NCI-H2227 treated with DMSO at 0.1 percent for 48 hours (cell line): ENCODE data around the gene ANKRD39.
A peak's percentile ranks its signal among the peaks of the same experiment; 100 is the strongest.
"Not testable (repeated sequence)": the region's sequence is repeated elsewhere in the genome, so short reads cannot be mapped to it uniquely, and the experiment has no call there.

Experiments
- DNase-seq: peaks from one replicate; lab custom pipeline; 2025; lab: John Stamatoyannopoulos, UW

ANKRD39 gene

GRCh38 chr2:96857667-96858372 lies at the start of gene ANKRD39:
TSS of gene ANKRD39 (minus strand) at chr2:96858016. CDS start at chr2:96857987, 29 bp downstream.
- DNase-seq, result peak; percentile 99

- DNase-seq, result no peak
Measured at GRCh38 chr2:96906729-96907114, 48.9 kb upstream of the ANKRD39 start.

GRCh38 chr2:96903815-96904214 lies 46.0 kb upstream of the ANKRD39 start:
- DNase-seq, result no peak

GRCh38 chr2:96903318-96903717 lies 45.5 kb upstream of the ANKRD39 start:
- DNase-seq, result no peak

GRCh38 chr2:96900237-96900636 lies 42.4 kb upstream of the ANKRD39 start:
- no peak for DNase-seq

- no peak for DNase-seq
Measured at GRCh38 chr2:96899413-96899741, 41.6 kb upstream of the ANKRD39 start.

- no peak for DNase-seq
Measured at GRCh38 chr2:96898641-96899412, 41.0 kb upstream of the ANKRD39 start.

- DNase-seq, result no peak
Measured at GRCh38 chr2:96898135-96898505, 40.3 kb upstream of the ANKRD39 start.

GRCh38 chr2:96897491-96898134 lies 39.8 kb upstream of the ANKRD39 start:
- DNase-seq, result no peak

GRCh38 chr2:96895746-96896651 lies 38.2 kb upstream of the ANKRD39 start:
- no peak for DNase-seq

GRCh38 chr2:96895032-96895745 lies 37.4 kb upstream of the ANKRD39 start:
- no peak for DNase-seq

- DNase-seq, result no peak
Measured at GRCh38 chr2:96894151-96894531, 36.3 kb upstream of the ANKRD39 start.

GRCh38 chr2:96893289-96894150 lies 35.7 kb upstream of the ANKRD39 start:
- DNase-seq, result no peak

- no peak for DNase-seq
Measured at GRCh38 chr2:96891591-96892333, 33.9 kb upstream of the ANKRD39 start.

- no peak for DNase-seq
Measured at GRCh38 chr2:96890726-96891385, 33.0 kb upstream of the ANKRD39 start.

- no peak for DNase-seq
Measured at GRCh38 chr2:96890252-96890651, 32.4 kb upstream of the ANKRD39 start.

- not testable (repeated sequence) for DNase-seq
Measured at GRCh38 chr2:96889502-96889901, 31.7 kb upstream of the ANKRD39 start.

GRCh38 chr2:96888072-96889011 lies 30.5 kb upstream of the ANKRD39 start:
- DNase-seq, result no peak
